Neural cell (in vitro differentiated cells): ENCODE measurements around the gene HMGXB4.

Source experiments
- EP300 ChIP-seq: fragments of 450-650 bp; conservative IDR thresholded peaks from 2 replicates; pipeline ENCODE4 v1.6.1; 2014; ENCODE audit warnings: antibody characterized with exemption, mild to moderate bottlenecking, moderate library complexity; ENCODE audit not compliant: poor library complexity, severe bottlenecking
- EZH2 ChIP-seq: fragments of 200-600, 300-800 bp; shearing (Covaris generic), sonication (generic); IDR thresholded peaks from 2 replicates; pipeline ENCODE4 v1.6.1; 2014; ENCODE audit warnings: antibody characterized with exemption, low read length, borderline replicate concordance, mild to moderate bottlenecking; ENCODE audit not compliant: insufficient read depth, poor library complexity, severe bottlenecking
- POLR2AphosphoS5 ChIP-seq: IDR thresholded peaks from 2 replicates; pipeline ENCODE4 v1.6.1; 2012
- RAD21 ChIP-seq: fragments of 450-650 bp; conservative IDR thresholded peaks from 2 replicates; pipeline ENCODE4 v1.6.1; 2014; ENCODE audit warnings: antibody characterized with exemption, mild to moderate bottlenecking, moderate library complexity
- SMC3 ChIP-seq: fragments of 450-650 bp; conservative IDR thresholded peaks from 2 replicates; pipeline ENCODE4 v1.6.1; 2014; ENCODE audit warnings: antibody characterized with exemption, mild to moderate bottlenecking, moderate library complexity; ENCODE audit not compliant: poor library complexity
- TAF1 ChIP-seq: IDR thresholded peaks from 2 replicates; pipeline ENCODE4 v1.6.1; 2012; ENCODE audit warnings: low read depth
- TF ChIP-seq, protein P1 (sequence below): fragments of 450-650 bp; IDR thresholded peaks from 2 replicates; pipeline ENCODE4 v1.5.1; 2014; ENCODE audit warnings: antibody characterized with exemption, mild to moderate bottlenecking, moderate library complexity; ENCODE audit not compliant: poor library complexity, severe bottlenecking
- TF ChIP-seq, protein P2 (sequence below): IDR thresholded peaks from 2 replicates; pipeline ENCODE4 v1.6.1; 2012; ENCODE audit warnings: borderline replicate concordance

DNA sequence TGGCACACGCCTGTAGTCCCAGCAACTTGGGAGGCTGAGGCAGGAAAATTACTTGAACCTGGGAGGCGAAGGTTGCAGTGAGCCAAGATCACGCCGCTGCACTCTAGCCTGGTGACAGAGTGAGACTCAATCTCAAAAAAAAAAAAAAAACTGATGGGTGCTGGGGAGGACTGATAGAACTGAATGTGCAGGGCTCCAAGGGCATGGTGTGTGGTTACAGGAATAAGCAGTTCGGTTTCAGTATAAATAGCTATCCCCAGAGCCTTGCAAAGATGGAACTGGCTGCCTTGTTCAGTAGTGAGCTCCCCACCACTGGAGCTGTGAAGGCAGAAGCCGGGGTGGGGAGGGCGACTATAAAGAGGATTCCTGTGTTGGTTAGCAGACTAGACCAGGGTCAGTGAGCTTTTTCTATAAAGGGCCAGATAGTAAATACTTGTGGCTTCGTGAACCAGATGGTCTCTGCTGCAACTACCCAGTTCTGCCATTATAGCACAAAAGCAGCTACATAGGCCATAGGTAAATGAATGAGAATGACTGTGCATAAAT, 48.3 kb downstream of the HMGXB4 start:
- TF ChIP-seq POLR2AphosphoS5 = no peak
- TF ChIP-seq, protein P1, sequence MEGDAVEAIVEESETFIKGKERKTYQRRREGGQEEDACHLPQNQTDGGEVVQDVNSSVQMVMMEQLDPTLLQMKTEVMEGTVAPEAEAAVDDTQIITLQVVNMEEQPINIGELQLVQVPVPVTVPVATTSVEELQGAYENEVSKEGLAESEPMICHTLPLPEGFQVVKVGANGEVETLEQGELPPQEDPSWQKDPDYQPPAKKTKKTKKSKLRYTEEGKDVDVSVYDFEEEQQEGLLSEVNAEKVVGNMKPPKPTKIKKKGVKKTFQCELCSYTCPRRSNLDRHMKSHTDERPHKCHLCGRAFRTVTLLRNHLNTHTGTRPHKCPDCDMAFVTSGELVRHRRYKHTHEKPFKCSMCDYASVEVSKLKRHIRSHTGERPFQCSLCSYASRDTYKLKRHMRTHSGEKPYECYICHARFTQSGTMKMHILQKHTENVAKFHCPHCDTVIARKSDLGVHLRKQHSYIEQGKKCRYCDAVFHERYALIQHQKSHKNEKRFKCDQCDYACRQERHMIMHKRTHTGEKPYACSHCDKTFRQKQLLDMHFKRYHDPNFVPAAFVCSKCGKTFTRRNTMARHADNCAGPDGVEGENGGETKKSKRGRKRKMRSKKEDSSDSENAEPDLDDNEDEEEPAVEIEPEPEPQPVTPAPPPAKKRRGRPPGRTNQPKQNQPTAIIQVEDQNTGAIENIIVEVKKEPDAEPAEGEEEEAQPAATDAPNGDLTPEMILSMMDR = no peak
- TF ChIP-seq RAD21 = no peak
- TF ChIP-seq TAF1 = no peak
- TF ChIP-seq SMC3 = no peak
- TF ChIP-seq EZH2 = no peak
- no peak for TF ChIP-seq EP300
- TF ChIP-seq, protein P2, sequence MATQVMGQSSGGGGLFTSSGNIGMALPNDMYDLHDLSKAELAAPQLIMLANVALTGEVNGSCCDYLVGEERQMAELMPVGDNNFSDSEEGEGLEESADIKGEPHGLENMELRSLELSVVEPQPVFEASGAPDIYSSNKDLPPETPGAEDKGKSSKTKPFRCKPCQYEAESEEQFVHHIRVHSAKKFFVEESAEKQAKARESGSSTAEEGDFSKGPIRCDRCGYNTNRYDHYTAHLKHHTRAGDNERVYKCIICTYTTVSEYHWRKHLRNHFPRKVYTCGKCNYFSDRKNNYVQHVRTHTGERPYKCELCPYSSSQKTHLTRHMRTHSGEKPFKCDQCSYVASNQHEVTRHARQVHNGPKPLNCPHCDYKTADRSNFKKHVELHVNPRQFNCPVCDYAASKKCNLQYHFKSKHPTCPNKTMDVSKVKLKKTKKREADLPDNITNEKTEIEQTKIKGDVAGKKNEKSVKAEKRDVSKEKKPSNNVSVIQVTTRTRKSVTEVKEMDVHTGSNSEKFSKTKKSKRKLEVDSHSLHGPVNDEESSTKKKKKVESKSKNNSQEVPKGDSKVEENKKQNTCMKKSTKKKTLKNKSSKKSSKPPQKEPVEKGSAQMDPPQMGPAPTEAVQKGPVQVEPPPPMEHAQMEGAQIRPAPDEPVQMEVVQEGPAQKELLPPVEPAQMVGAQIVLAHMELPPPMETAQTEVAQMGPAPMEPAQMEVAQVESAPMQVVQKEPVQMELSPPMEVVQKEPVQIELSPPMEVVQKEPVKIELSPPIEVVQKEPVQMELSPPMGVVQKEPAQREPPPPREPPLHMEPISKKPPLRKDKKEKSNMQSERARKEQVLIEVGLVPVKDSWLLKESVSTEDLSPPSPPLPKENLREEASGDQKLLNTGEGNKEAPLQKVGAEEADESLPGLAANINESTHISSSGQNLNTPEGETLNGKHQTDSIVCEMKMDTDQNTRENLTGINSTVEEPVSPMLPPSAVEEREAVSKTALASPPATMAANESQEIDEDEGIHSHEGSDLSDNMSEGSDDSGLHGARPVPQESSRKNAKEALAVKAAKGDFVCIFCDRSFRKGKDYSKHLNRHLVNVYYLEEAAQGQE = no peak
